ENCODE results near the gene GRB7.

GRCh38 chr17:39792526-39793221 is 54.9 kb downstream of the GRB7 start:
- TF ChIP-seq CTCF (IDR thresholded peaks at IDR 0.05; ENCODE audit: insufficient read depth, low read length, poor library complexity, severe bottlenecking) (no peak), EZH2phosphoT487 (conservative IDR thresholded peaks at IDR 0.05; ENCODE audit: low read length) (no peak)
